HG03457 (cell line): Measurements from ENCODE around the gene TMEM234.
"Not testable (repeated sequence)": the region's sequence is repeated elsewhere in the genome, so short reads cannot be mapped to it uniquely, and the experiment has no call there.

Experiments used
- ATAC-seq: cut with Tn5 transposase; IDR thresholded peaks from one replicate; pipeline ENCODE4 v1.9.1; 2021; ENCODE audit warnings: moderate number of reproducible peaks; ENCODE audit not compliant: unreplicated experiment

The TMEM234 gene

DNA sequence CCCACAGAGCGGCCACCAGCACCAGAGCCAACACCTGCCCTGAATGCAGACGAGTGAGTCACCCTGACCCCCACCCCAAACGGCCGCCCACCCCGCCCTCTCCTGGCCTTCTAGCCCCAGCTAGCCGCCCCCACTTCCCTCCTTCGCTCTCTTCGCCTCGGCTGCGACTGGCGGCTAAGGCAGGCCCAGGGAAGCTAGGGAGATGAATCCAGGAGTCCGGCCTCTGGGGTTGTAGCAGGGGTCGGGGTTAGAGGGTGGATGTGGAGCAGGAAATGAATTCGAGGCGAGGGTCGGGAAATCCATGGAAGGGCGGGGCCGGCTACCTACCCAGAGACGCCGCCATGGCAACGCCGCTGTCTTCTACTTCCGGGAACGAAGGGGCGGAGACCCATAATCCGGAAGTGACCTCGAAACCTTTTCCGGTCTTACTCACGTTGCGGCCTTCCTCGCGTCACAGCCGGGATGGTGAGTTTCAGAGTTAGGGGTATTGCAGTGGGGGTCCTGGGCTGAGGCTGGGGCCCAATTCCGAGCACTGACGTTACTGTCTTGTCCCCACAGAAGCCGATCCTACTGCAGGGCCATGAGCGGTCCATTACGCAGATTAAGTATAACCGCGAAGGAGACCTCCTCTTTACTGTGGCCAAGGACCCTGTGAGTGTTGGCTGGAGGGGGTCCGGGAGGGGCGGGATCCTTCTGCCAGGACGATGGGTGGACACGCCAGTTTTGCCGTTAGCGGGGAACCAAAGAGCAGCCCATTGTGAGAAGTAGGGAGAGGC is at the start of gene TMEM234, which contains the start of gene EIF3I:
Gene TMEM234, minus strand, starts transcription at position 374 of the 776 bp plus-strand sequence. Its CDS starts 31 bp downstream, at position 343.
Gene EIF3I, plus strand, starts transcription at position 428 of the 776 bp plus-strand sequence. Its CDS starts 35 bp downstream, at position 463.
- peak; percentile 67 for ATAC-seq

DNA sequence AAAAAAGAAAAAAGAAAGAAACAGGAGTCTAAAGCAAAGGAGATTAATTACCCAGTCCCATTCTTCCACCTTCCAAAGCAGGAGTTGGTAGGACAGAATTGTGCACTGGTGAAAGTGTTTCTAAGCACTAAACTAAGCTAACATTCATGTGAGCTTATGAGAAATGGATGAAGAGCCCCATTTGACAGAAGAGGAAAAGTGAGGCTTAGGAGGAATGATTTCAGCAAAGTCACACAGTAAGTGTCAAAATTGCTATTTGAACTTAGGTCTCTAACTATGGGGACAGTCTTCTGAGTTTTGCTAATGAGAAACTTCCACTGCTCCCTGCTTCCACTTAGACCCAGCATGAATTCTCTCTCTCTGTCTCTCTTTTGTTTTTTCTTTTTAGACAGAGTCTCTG is 47.6 kb upstream of the TMEM234 start:
- ATAC-seq = no peak

DNA sequence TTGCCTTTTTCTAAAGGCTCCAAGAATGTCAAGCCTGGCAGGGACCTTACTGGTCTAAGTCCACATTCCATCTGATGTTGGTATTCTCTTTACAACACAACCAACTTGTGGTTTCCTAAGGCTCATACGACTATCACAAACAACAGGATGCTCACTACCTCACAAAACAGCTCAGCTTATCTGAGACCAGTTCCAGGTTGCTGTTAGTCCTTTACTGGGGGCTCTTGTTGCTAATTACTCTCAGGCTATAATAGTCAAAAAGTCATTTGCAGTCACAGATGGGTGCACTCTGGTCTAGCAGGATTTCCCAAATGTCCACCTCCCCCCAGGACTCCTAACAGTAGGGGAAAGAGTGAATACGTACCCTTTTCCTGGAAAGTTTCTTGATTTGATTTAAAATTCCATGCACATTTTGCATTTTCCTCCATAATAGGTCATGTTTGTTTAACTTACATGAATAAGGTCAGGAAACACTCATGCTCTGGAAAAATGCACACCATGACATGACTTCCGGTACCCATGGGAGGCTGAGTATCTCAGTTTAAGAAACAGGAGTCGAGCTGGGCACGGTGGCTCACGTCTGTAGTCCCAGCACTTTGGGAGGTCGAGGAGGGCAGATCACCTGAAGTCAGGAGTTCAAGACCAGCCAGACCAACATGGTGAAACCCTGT is 44.9 kb upstream of the TMEM234 start:
- no peak for ATAC-seq

DNA sequence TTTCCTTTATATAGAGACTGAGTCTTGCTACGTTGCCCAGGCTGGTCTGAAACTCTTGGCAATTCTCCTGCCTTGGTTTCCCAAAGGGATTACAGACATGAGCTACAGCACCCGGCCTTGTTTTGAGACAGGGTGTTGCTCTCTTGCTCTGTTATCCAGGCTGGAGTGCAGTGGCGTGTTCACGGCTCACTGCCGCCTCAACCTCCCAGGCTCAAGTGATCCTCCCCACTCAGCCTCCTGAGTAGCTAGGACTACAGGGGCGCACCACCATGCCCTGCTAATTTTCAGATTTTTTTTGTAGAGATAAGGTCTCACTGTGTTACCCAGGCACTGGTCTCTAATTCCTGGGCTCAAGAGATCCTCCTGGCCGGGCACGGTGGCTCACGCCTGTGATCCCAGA is 43.7 kb upstream of the TMEM234 start:
- ATAC-seq = no peak

DNA sequence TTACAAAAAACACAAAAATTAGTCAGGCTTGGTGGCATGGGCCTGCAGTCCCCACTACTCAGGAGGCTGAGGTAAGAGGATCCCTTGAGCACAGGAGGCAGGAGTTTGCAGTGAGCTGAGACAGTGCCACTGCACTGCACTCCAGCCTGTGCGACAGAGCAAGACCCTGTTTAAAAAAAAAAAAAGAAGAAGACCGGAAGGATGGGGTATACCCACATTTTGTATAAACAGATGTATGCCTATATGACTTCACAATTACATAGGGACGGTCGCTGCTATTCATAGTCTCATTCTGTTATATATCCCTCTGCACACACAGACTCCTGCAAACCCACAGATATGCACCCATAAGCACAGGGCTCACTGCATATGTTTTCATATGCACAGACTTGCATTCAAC is 41.6 kb upstream of the TMEM234 start:
- ATAC-seq = no peak

DNA sequence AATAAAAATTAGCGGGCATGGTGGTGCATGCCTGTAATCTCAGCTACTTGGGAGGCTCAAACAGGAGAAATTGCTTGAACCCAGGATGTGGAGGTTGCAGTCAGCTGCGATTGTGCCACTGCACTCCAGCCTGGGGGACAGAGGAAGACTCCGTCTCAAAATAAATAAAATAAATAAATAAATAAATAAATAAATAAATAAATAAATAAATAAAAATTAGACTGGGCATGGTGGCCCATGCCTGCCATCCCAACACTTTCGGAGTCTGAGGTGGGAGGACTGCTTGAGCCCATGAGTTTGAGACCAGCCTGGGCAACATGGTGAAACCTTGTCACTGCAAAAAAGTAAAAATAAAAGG is 41.1 kb upstream of the TMEM234 start:
- not testable (repeated sequence) for ATAC-seq

DNA sequence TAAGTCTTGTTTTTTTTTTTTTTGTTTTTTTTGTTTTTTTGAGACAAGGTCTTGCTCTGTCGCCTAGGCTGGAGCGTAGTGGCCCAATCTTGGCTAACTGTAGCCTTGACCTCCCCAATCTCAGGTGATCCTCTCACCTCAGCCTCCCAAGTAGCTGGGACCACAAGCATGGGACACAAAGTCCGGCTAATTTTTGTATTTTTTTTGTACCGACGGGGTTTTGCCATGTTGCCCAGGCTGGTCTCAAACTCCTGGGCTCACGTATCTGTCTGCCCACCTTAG is 35.0 kb upstream of the TMEM234 start:
- ATAC-seq = no peak

DNA sequence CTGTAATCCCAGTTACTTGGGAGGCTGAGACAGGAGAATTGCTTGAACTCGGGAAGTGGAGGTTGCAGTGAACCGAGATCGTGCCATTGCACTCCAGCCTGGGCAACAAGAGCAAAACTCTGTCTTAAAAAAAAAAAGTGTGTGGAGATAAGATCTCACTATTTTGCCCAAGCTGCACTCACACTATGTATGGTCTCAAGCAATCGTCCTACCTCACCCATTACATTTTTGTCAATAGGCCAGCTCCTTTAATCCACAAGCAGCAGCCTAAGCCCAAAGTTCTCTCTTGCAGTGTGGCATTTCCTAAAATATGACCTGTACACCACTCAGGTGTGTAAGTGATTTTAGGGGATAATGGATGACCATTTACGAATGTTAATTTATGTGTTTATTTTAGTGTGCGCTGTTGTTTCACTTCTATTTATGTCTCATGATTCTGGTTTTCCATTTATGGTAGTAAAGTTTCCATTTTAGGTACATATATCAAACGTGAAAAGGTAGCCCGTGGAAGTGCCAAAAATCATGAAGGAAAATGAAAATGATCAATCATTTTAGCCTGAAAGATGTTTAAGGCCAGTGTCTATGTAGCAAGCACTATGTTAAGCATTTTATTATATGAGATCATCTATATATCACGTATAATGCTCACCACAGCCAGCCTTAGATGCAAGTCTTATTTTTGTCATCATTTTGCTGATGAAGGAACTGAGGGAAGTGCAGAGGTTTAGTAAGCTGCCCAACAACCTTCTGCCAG is 34.5 kb upstream of the TMEM234 start:
- no peak for ATAC-seq

DNA sequence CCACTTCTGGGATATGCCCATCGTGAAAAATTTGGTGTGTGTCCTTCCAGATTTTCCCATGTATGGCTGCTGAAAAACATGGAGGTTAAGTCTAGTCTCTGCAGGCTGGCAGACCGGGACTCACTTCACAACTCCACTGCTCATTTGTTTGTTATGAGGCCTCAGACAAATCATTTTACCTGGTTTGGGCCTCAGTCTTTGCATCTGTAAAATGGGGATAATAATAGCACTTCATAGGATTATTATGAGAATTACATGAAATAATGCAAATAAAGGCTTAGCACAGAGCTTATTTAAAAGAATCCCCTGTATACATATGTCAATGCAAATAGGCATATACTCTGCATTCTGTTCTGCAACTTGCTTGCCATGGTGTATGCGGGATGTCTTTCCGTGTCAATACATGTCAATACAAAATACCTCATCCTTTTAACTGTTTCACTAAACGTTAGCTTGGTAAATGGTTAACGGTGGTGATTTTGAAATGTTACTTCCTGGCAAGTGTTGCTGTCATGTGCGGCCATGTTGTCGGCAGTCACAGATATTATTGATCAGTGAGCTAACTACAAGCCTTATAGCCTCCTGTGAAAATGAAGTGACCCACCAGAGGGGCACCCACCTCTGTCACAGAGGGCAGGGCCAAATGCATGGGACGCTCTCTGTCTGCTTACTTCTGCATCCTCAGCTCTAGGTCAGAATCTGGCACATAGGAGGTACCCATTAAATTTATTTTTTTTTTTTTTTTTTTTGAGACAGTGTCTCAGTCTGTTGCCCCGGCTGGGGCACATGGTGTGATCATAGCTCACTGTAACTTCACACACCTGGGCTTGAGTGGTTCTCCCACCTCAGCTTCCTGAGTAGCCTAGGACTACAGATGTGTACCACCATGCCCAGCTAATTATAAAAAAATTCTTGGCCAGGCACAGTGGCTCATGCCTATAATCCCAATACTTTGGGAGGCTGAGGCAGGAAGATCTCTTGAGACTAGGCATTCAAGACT is 33.2 kb upstream of the TMEM234 start:
- ATAC-seq = no peak

DNA sequence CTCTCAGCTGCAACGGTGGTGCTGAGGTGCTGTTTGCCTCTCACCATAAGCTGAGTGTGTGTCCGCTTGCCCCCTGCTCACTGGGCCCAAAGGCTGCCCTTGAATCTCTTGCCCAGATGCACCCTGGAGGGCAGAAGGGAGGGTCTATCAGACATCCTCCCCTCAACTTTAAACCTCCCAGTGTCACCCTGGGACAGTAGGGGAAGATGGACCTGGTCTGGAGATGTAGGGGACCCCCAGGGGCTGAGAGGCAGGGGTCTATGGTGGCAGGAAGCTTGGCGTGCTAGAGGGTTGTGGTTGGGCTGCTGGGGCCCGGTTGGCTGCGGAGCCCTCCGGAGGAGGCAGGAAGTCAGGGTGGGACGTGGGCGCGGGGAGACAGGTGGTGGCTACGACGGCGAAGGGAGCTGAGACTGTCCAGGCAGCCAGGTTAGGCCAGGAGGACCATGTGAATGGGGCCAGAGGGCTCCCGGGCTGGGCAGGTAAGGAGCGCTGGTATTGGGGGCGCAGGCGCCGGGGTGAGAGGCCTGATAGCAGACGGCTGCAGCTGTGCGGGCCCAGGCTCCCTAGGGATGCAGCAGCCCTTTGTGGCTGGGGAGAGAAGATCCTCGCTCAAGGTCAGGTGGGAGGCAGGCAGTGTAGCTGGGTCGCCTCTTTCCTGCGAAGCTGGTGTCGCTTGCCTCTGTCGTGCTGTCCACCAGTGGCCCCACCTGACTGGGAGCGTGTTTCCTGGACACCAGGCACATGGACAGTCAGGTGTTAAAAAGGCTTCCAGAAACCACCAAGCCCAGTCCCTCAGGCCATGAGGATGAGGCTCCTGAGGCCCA is 29.0 kb upstream of the TMEM234 start, which contains the start of gene LCK:
Gene LCK, plus strand, starts transcription at position 373 of the 824 bp plus-strand sequence. CDS start 23,065 bp downstream, outside the sequence.
- ATAC-seq = no peak

DNA sequence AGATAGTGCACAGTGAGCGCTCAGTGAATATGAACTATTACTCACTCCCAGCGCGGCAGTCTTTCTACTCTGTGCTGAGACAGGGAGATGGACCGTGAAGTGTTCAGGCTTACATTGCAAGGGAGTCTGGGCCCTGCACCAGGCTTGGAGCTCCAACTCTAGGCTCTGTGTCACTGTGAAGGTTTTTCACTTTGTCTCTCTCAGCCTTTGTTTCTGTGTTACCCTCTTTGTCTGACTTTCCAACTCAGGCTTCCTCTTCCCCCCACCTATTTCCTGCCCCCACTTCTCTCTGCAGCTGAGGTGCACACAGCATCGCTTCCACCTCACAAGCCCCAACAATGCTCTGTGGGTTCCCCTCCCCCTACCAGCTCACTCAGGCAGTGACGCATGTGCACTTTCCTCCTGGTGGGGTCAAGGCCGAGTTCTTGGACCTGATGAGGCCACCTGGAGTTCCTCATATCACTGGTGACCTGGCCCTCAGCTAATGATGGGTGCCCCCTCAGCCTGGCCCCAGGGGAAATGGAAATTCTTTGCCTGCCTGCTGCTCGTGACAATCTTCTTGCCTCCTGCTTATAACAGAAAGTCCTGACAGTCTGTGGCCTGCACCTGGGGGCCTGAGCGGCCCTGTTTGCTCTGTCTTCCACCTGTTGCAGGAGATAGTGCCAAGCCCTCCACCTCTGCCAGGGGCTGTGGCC is 27.8 kb upstream of the TMEM234 start:
- ATAC-seq = no peak

DNA sequence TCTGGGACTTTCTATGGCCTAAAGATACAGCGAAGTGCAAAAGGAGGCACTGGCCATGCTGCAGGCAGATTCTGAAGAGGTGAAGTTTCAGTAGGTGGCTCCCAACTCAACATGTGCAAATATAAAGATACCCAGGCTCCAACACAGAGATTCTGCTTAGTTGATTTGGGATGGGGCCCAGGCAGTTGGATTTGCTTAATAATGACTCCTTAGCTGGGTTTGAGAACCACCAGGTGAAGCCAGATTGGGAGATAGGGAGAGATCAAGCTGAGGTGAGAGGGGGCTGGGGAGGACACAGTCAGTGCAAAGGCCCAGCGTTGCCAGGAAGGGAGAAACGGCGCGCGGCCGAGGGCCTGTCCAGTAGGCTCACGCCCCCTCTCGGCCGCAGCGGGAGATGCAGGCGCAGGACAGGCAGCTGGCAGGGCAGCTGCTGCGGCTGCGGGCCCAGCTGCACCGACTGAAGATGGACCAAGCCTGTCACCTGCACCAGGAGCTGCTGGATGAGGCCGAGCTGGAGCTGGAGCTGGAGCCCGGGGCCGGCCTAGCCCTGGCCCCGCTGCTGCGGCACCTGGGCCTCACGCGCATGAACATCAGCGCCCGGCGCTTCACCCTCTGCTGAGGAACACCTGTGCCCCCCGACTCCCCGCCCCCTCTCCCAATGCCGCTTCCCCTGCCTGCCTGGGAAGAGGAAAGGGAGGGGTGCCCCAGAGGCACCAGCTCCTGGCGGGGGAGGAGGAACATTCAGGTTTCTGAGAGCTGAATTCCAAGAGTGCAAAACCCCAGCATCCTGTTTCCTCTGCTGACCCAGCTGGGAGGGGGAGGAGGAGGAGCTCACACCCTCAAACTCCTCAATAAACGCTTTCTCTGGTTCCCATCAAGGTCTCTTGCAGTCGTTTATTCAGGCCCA is 26.1 kb upstream of the TMEM234 start:
- no peak for ATAC-seq

DNA sequence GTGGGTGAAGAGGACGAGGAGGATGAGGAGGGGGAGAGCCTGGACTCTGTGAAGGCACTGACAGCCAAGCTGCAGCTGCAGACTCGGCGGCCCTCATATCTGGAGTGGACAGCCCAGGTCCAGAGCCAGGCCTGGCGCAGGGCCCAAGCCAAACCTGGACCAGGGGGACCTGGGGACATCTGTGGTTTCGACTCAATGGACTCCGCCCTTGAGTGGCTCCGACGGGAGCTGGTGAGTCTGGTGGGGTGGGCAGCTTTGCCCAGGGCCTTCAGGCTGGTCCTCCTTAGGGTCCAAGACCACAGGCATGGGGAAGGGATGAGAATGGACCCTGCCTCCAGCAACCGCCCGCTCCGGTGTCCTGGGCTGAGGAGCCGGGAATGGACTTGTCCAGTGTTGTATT is 25.3 kb upstream of the TMEM234 start:
- no peak for ATAC-seq

DNA sequence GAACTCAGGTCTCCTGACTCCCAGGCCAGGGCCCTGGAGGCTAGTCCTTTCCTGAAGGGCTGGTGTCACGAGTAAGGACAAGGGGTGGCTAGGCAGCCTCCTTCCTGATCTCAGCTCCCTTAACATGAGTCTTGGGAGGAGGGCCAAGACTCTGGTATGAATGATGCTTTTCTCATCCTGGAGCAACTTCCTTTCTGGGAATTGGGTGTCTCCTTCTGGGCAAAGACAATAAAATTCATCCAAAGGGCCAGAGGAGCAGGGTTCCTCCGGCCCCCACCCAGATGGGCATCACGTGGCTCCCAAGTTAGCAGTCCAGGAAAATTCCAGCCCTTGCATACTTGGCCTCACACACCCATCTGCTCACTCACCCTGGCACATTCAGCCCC is 24.7 kb upstream of the TMEM234 start, which contains the start of gene FAM167B:
Gene FAM167B, plus strand, starts transcription at position 335 of the 386 bp plus-strand sequence. CDS start 200 bp downstream, outside the sequence.
- no peak for ATAC-seq

DNA sequence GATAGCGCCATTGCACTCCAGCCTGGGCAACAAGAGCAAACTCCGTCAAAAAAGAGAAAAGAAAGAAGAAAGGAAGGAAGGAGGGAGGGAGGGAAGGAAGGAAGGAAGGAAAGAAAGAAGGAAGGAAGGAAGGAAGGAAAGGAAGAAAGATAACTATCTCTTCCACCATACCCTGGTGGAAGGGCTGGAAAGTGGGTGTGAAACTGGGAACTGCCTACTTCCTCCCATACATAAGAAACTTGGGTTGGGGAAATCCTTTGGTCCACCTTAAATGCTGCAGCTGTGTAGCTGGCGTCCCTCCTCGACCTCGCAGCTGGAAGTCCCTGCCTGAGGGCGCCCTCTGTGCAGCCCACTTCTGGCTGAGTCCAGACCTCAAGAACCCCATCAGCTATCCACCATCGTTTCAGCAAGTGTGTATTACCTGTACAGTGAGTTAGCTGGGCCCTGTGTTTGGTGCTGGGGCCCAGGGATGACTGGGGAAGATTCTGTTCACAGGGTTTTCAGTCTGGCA is 20.2 kb upstream of the TMEM234 start:
- no peak for ATAC-seq

DNA sequence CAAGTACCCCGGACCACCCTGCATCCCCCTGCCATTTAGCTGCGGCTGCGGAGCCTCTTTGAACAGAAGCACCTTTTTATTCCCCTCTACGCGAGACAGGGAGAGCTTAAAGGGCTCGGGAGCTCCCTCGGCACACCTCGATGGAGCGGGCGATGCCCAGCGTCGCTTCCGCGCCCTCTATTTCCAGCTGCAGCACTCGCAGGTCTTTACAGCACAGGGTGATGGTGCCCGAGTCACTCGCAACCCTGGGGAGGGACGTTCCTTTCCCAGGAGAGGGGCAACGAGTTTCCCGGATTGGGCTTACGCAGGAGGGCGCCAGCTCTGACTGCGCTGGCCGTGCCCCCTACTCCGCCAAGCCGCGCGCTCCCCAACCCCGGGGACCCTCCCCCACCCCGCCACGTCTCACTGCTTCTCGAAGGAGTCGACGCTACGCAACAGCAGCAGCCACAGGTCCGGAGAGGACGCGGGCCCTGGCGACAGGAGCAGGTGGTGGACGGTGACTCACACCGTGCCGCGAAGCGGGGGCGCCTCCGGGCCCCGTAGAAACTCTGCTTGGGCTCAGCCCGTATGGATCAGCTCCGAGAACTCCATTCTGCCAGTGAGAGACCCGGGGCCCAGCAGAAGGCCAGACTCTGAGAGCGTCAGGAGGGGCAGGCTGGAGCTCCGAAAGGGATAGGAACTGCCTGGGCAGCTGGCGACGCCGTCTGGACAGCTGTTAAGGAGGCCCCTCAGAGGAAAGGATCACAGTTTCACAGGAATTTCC is 19.0 kb upstream of the TMEM234 start:
- ATAC-seq = no peak
